H1 (cell line): Measurements from ENCODE around the gene ROBO4. TPM values are rescaled to one million over a fixed set of nuclear protein-coding genes. Genes with fewer than 3 reads are reported as not detected.

Source experiments
- CTCF ChIA-PET: fragments of 300-600 bp; sonication (Branson Sonifier 250); formaldehyde crosslinking; loops from one replicate; lab custom pipeline; 2021; ENCODE audit not compliant: partially characterized antibody; lab: Charles Lee
- POLR2A ChIA-PET: fragments of 300-600 bp; sonication (Branson Sonifier 250); formaldehyde crosslinking; loops from one replicate; lab custom pipeline; 2021; ENCODE audit warnings: inconsistent platforms; ENCODE audit not compliant: partially characterized antibody; lab: Charles Lee
- DNase-seq, 2 experiments: peaks; one replicate each; pipeline versions ENCODE4 v3.0.0 to v3.0.0-alpha.2; 2010 to 2022; ENCODE audit warnings: low spot score in 2 of 2, low read depth in 1 of 2, mixed read lengths in 1 of 2
- FAIRE-seq: peaks from 2 replicates; lab custom pipeline; 2011; peaks lifted over from hg19 to GRCh38; lab: Jason Lieb, UNC
- H2AFZ ChIP-seq: 2 replicates; pipeline ENCODE4 v1.8.1; 2012; ENCODE audit warnings: low read length, inconsistent platforms
- H2AK5ac ChIP-seq: 2 replicates; pipeline ENCODE4 v1.6.1; 2013; ENCODE audit warnings: low read depth, low read length
- H2BK120ac ChIP-seq: replicated peaks from 2 replicates; pipeline ENCODE3; 2013; ENCODE audit warnings: low read depth, low read length, inconsistent platforms
- H2BK12ac ChIP-seq: 2 replicates; pipeline ENCODE4 v1.6.1; 2013; ENCODE audit warnings: low read depth, low read length
- H2BK15ac ChIP-seq: 2 replicates; pipeline ENCODE4 v1.6.1; 2013; ENCODE audit warnings: low read length
- H2BK20ac ChIP-seq: 2 replicates; pipeline ENCODE4 v1.6.1; 2013; ENCODE audit warnings: low read length
- H2BK5ac ChIP-seq: 2 replicates; pipeline ENCODE4 v1.6.1; 2013; ENCODE audit warnings: low read depth, low read length
- H3K14ac ChIP-seq: 2 replicates; pipeline ENCODE4 v1.6.1; 2013; ENCODE audit warnings: inconsistent platforms; ENCODE audit not compliant: insufficient read length
- H3K18ac ChIP-seq: 2 replicates; pipeline ENCODE4 v1.6.1; 2013; ENCODE audit warnings: low read length; ENCODE audit errors: extremely low read depth
- H3K23ac ChIP-seq: 2 replicates; pipeline ENCODE4 v1.6.1; 2013; ENCODE audit warnings: inconsistent platforms; ENCODE audit not compliant: insufficient read length
- H3K23me2 ChIP-seq: 2 replicates; pipeline ENCODE4 v1.6.1; 2013; ENCODE audit warnings: low read depth, low read length
- H3K27ac ChIP-seq: 2 replicates; pipeline ENCODE4 v1.6.1; 2011; ENCODE audit warnings: low read depth, low read length, inconsistent platforms
- H3K27me3 ChIP-seq, 4 experiments: replicated peaks in 1 of 4; 1 replicate in 1 of 4; 2 replicates in 3 of 4; pipeline versions ENCODE4 v1.6.1 to v1.8.1; 2011 to 2013; ENCODE audit warnings: low read length in 3 of 4, mild to moderate bottlenecking in 3 of 4, inconsistent platforms in 2 of 4, mixed read lengths in 2 of 4, moderate library complexity in 1 of 4; ENCODE audit not compliant: control insufficient read depth in 3 of 4, insufficient read depth in 3 of 4; ENCODE audit errors: extremely low read depth in 1 of 4
- H3K36me3 ChIP-seq, 4 experiments: 2 replicates each; pipeline versions ENCODE4 v1.6.1 to v1.8.1; 2011 to 2013; ENCODE audit warnings: mild to moderate bottlenecking in 4 of 4, low read length in 3 of 4, moderate library complexity in 2 of 4, control low read depth in 1 of 4, inconsistent platforms in 1 of 4; ENCODE audit not compliant: insufficient read depth in 4 of 4, control insufficient read depth in 2 of 4
- H3K4ac ChIP-seq: replicated peaks from 2 replicates; pipeline ENCODE3; 2013; ENCODE audit warnings: low read length, low read depth, mixed read lengths, inconsistent platforms; ENCODE audit not compliant: insufficient read length
- H3K4me1 ChIP-seq, 4 experiments: replicated peaks in 1 of 4; 1 replicate in 1 of 4; 2 replicates in 3 of 4; pipeline versions ENCODE4 v1.6.1 to v1.8.1; 2011 to 2013; ENCODE audit warnings: low read length in 3 of 4, inconsistent platforms in 2 of 4, mixed read lengths in 1 of 4; ENCODE audit not compliant: insufficient read depth in 4 of 4, control insufficient read depth in 3 of 4
- H3K4me2 ChIP-seq, 2 experiments: 2 replicates each; pipeline versions ENCODE4 v1.6.1 to v1.8.1; 2011 to 2013; ENCODE audit warnings: low read depth in 2 of 2, low read length in 2 of 2, control low read depth in 1 of 2, inconsistent platforms in 1 of 2, mild to moderate bottlenecking in 1 of 2; ENCODE audit not compliant: insufficient read depth in 1 of 2
- H3K4me3 ChIP-seq, 4 experiments: fragments of 200-600, 300-600 bp in 1 of 4; sonication (generic), shearing (Covaris generic), sonication (Bioruptor Twin) in 1 of 4; 2 replicates each; pipeline versions ENCODE4 v1.5.1 to v1.8.1; 2011 to 2016; ENCODE audit warnings: low read length in 4 of 4, low read depth in 3 of 4, control low read depth in 2 of 4, inconsistent platforms in 2 of 4, mild to moderate bottlenecking in 2 of 4, mixed read lengths in 1 of 4, moderate library complexity in 1 of 4; ENCODE audit not compliant: insufficient read depth in 2 of 4; ENCODE audit errors: extremely low read depth in 1 of 4
- H3K56ac ChIP-seq: replicated peaks from 2 replicates; pipeline ENCODE3; 2013; ENCODE audit warnings: low read depth, mild to moderate bottlenecking, mixed read lengths, low read length, inconsistent platforms; ENCODE audit not compliant: insufficient read length
- H3K79me1 ChIP-seq: 2 replicates; pipeline ENCODE4 v1.6.1; 2013; ENCODE audit warnings: low read depth, low read length, control low read depth
- H3K79me2 ChIP-seq, 2 experiments: 2 replicates each; pipeline versions ENCODE4 v1.6.1 to v1.8.1; 2012 to 2013; ENCODE audit warnings: low read length in 2 of 2, mild to moderate bottlenecking in 2 of 2, inconsistent platforms in 1 of 2; ENCODE audit not compliant: insufficient read depth in 2 of 2, control insufficient read depth in 1 of 2
- H3K9ac ChIP-seq, 4 experiments: replicated peaks in 1 of 4; 1 replicate in 1 of 4; 2 replicates in 3 of 4; pipeline versions ENCODE4 v1.6.1 to v1.8.1; 2011 to 2013; ENCODE audit warnings: low read depth in 3 of 4, low read length in 3 of 4, control low read depth in 2 of 4, mild to moderate bottlenecking in 2 of 4, moderate library complexity in 2 of 4, inconsistent platforms in 1 of 4; ENCODE audit errors: extremely low read depth in 1 of 4
- H3K9me3 ChIP-seq, 2 experiments: 2 replicates each; pipeline versions ENCODE4 v1.6.1 to v1.8.1; 2012 to 2013; ENCODE audit warnings: mild to moderate bottlenecking in 2 of 2, moderate library complexity in 2 of 2, control low read depth in 1 of 2, inconsistent platforms in 1 of 2, low read depth in 1 of 2, low read length in 1 of 2, mixed read lengths in 1 of 2; ENCODE audit not compliant: insufficient read depth in 2 of 2
- H4K20me1 ChIP-seq, 2 experiments: replicated peaks in 1 of 2; 2 replicates each; pipeline versions ENCODE3 to v1.8.1; 2011 to 2013; ENCODE audit warnings: inconsistent platforms in 2 of 2, low read length in 2 of 2, mild to moderate bottlenecking in 1 of 2; ENCODE audit not compliant: insufficient read depth in 2 of 2, control insufficient read depth in 1 of 2
- H4K5ac ChIP-seq: 2 replicates; pipeline ENCODE4 v1.6.1; 2013; ENCODE audit warnings: low read length, low read depth, mixed read lengths, inconsistent platforms; ENCODE audit not compliant: insufficient read length
- H4K8ac ChIP-seq: 2 replicates; pipeline ENCODE4 v1.8.0; 2013; ENCODE audit warnings: mild to moderate bottlenecking, moderate library complexity, low read length, inconsistent platforms; ENCODE audit not compliant: insufficient read depth; ENCODE audit errors: extremely low read depth
- H4K91ac ChIP-seq: replicated peaks from 2 replicates; pipeline ENCODE3; 2013; ENCODE audit warnings: low read length, mixed read lengths, inconsistent platforms; ENCODE audit not compliant: insufficient read length
- BACH1 ChIP-seq: IDR thresholded peaks from 2 replicates; pipeline ENCODE4 v1.6.1; 2012; ENCODE audit warnings: low read length, improper control_type of control experiment
- BCL11A ChIP-seq, 2 experiments: IDR thresholded peaks; one replicate each; pipeline ENCODE4 v1.6.1; 2011; ENCODE audit warnings: low read depth in 2 of 2, low read length in 2 of 2, mild to moderate bottlenecking in 2 of 2
- CTCF ChIP-seq, 3 experiments: IDR thresholded peaks; 1 replicate in 2 of 3; 2 replicates in 1 of 3; pipeline versions ENCODE4 v1.5.1 to v1.6.1; 2011; ENCODE audit warnings: low read length in 3 of 3, mild to moderate bottlenecking in 3 of 3, inconsistent platforms in 2 of 3, low read depth in 1 of 3, moderate library complexity in 1 of 3; ENCODE audit not compliant: insufficient read depth in 1 of 3; ENCODE audit errors: control extremely low read depth in 1 of 3
- KDM4A ChIP-seq: IDR thresholded peaks from one replicate; pipeline ENCODE4 v1.7.1; 2012; ENCODE audit warnings: low read depth, mild to moderate bottlenecking, moderate library complexity, low read length, inconsistent platforms; ENCODE audit not compliant: severe bottlenecking
- KDM5A ChIP-seq: fragments of 200-600 bp; IDR thresholded peaks from 2 replicates; pipeline ENCODE4 v1.7.1; 2012; ENCODE audit warnings: mild to moderate bottlenecking, low read length, inconsistent platforms, mixed read lengths
- RBBP5 ChIP-seq: IDR thresholded peaks from 2 replicates; pipeline ENCODE4 v1.7.1; 2012; ENCODE audit warnings: low read depth, mild to moderate bottlenecking, inconsistent platforms, low read length, moderate library complexity, borderline replicate concordance
- SIN3A ChIP-seq, 2 experiments: IDR thresholded peaks in 1 of 2; conservative IDR thresholded peaks in 1 of 2; 2 replicates each; pipeline ENCODE4 v1.6.1; 2011 to 2012; ENCODE audit warnings: low read length in 2 of 2, improper control_type of control experiment in 1 of 2, low read depth in 1 of 2, mild to moderate bottlenecking in 1 of 2
- SUZ12 ChIP-seq: fragments of 200-600 bp; sonication (generic); IDR thresholded peaks from 2 replicates; pipeline ENCODE4 v1.6.1; 2012; ENCODE audit warnings: mild to moderate bottlenecking, inconsistent platforms, low read length, moderate library complexity, mixed read lengths
- WGBS, 2 experiments: shearing (Covaris generic) in 1 of 2; methylation state at CpG; one replicate each; pipeline versions ENCODE4 v1.1.6 to v1.1.7; 2013 to 2015; ENCODE audit warnings: low lambda C conversion rate in 2 of 2, mixed read lengths in 2 of 2, inconsistent platforms in 1 of 2, low coverage in 1 of 2, missing lambda C conversion rate in 1 of 2; ENCODE audit not compliant: insufficient replicate concordance in 2 of 2, insufficient coverage in 1 of 2, insufficient read length in 1 of 2; ENCODE audit errors: extremely low coverage in 1 of 2, missing lambda C conversion rate in 1 of 2; 5-methylcytosine and 5-hydroxymethylcytosine counted together
- polyA plus RNA-seq, 7 experiments: library from polyadenylated mRNA; depleted of rRNA in 3 of 7; stranded (reverse) in 5 of 7; unstranded in 2 of 7; fragments of >200 nt in 5 of 7; fragments of 200-250 nt in 2 of 7; gene quantifications; 1 replicate in 5 of 7; 2 replicates in 1 of 7; 4 replicates in 1 of 7; pipeline versions ENCODE4 v1.2.1 to v1.2.3, GENCODE V29; 2011 to 2013; ENCODE audit warnings: missing spikeins in 2 of 7, mixed read lengths in 2 of 7
- total RNA-seq: library from RNA; stranded (reverse); fragmentation: NEBNext Ultra II Directional; extraction: Animal tissue kit (Norgen Biotek cat#: 25700); gene quantifications from 2 replicates; pipeline ENCODE4 v1.2.1, GENCODE V29; 2021

The ROBO4 gene
- total and polyA plus RNA-seq, 2 of the 8 experiments (the other 6 are each of a cell fraction or from before 2014, with no cell fraction given) = 0.03 TPM; not detected in 1

DNA sequence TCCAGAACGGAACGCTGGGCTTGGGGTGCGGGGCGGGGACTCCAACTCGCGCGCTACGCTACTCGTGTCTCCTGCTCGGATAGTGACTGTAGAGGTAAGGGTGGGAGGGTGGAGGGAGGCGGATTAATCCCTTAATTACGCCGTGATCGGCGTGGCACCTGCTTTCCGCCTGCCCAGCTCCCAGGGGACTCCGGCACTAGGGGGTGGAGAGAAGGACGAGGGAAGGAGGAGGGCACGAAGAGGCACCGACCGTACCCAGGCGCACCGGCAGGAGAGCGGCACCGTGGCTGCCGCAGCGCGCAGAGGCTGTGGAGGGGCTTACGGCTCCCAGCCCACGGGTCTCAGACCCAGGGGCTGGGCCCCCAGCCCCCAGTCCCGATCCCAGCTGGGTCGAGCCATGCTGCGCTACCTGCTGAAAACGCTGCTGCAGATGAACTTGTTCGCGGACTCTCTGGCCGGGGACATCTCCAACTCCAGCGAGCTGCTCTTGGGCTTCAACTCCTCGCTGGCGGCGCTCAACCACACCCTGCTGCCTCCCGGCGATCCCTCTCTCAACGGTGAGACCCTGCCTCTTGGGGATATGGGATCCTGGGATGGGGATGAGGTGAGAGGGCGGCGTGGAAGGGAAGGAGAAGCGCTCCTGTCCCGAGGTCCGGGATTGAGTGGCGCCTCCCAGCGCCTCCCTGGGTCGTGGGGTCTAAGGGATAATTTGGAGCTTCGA lies 32.3 kb downstream of the ROBO4 start, which contains the start of gene ROBO3:
Gene ROBO3 (plus strand): TSS at position 252 of the 721 bp plus-strand sequence. CDS start 146 bp downstream, at position 398.
- no peak for FAIRE-seq
- DNase-seq = peak in 1 of 2 experiments; percentile 65
- Histone ChIP-seq H3K4me3 (peak within 1 kb of the TSS; percentile 17 to 50 (median 26); a peak in 7 of 8 replicates), H2BK20ac (no peak within 1 kb of the TSS; the same call in 1 of the 2 replicates), H4K20me1 (peaks cover 19 to 36% of the 10 kb centered on the region in 2 experiments), H3K4me2 (peak within 1 kb of the TSS; percentile 67 to 85), H4K91ac (no peak within 1 kb of the TSS), H3K36me3 (peaks cover 0 to 4% (median 0%) of the 10 kb centered on the region in 4 experiments; a peak in 1 of 8 replicates), H2AK5ac (no peak within 1 kb of the TSS), H3K23me2 (peaks cover 4% of the 10 kb centered on the region; the same call in 1 of the 2 replicates), H2BK120ac (no peak within 1 kb of the TSS), H3K14ac (no peak within 1 kb of the TSS), H3K56ac (no peak within 1 kb of the TSS), H2BK15ac (0 out of 2 replicates have a peak within 1 kb of the TSS, but pooled peaks have one; percentile 18), H3K9ac (no peak within 1 kb of the TSS), H4K8ac (no peak within 1 kb of the TSS; the same call in 1 of the 2 replicates), H4K5ac (no peak within 1 kb of the TSS), H3K27me3 (peaks cover 92 to 100% (median 98%) of the 10 kb centered on the region in 4 experiments), H3K4ac (no peak within 1 kb of the TSS), H3K9me3 (no peaks in the 10 kb centered on the region), H3K23ac (no peak within 1 kb of the TSS), H3K4me1 (peaks cover 0 to 23% (median 16%) of the 10 kb centered on the region in 4 experiments; a peak in 6 of 7 replicates), H2AFZ (no peak within 1 kb of the TSS), H3K27ac (no peak within 1 kb of the TSS), H3K18ac (no peak within 1 kb of the TSS), H2BK12ac (no peak within 1 kb of the TSS), H2BK5ac (no peak within 1 kb of the TSS), H3K79me2 (no peaks in the 10 kb centered on the region), H3K79me1 (no peaks in the 10 kb centered on the region)
- POLR2A ChIA-PET = interaction anchor here (1.0 to 2.5 kb wide), 4 partner anchors 14 to 192 kb away, joined by 3 to 6 read pairs (median 3); partner anchors contain the start of genes SIAE and SPA17
- WGBS, 2 experiments = 4% methylated on average over 33 of the region's 53 CpGs; no CpG with 5 or more reads in 1 of the 2 experiments
- CTCF ChIA-PET = interaction anchor here (0.7 to 3.3 kb wide), 40 partner anchors 8 to 463 kb away, joined by 3 to 108 read pairs (median 6); partner anchors contain the start of genes ESAM, MSANTD2, NRGN and VSIG2
- TF ChIP-seq CTCF (IDR thresholded peaks at IDR 0.05; ENCODE audit: control extremely low read depth in 1 of 3, insufficient read depth in 1 of 3, low read depth in 1 of 3, low read length in 3 of 3) (peak in 1 of 3 experiments; percentile 13; a peak in 1 of 4 replicates), KDM5A (no peak), SIN3A (conservative IDR thresholded peaks at IDR 0.05 in 1 of 2, IDR thresholded peaks at IDR 0.05 in 1 of 2; ENCODE audit: low read depth in 1 of 2, low read length in 2 of 2) (no peak), SUZ12 (peak; percentile 100), RBBP5 (0 out of 2 replicates have a peak, but pooled peaks have one; percentile 48), KDM4A (no peak), BCL11A (IDR thresholded peaks at IDR 0.05; ENCODE audit: low read depth in 2 of 2, low read length in 2 of 2) (no peak), BACH1 (no peak)
